HepG2 (cell line): ENCODE data around the gene ZMYND12. TPM values are rescaled to one million over a fixed set of nuclear protein-coding genes. Genes with fewer than 3 reads are reported as not detected.

Source experiments
- HIC2 ChIP-seq: sonication (generic); formaldehyde crosslinking; IDR thresholded peaks from 2 replicates; pipeline ENCODE4 v1.9.0; 2022; ENCODE audit warnings: low read depth, missing genetic modification reagents
- ZHX2 ChIP-seq, 2 experiments: sonication (generic) in 1 of 2; formaldehyde crosslinking in 1 of 2; IDR thresholded peaks; 2 replicates each; pipeline versions ENCODE4 v1.6.1 to v1.9.0; 2014 to 2022; ENCODE audit warnings: antibody characterized with exemption in 1 of 2, borderline replicate concordance in 1 of 2, inconsistent platforms in 1 of 2, low read depth in 1 of 2, missing genetic modification reagents in 1 of 2
- polyA plus RNA-seq, 8 experiments: library from polyadenylated mRNA; depleted of rRNA in 3 of 8; stranded (reverse) in 7 of 8; unstranded in 1 of 8; fragments of >200 nt; fragmentation: Illumina TruSeq in 4 of 8; extraction: Trizol in 4 of 8; gene quantifications; 2 replicates each; pipeline versions ENCODE4 v1.2.1 to v1.2.3, GENCODE V29; 2011 to 2016; ENCODE audit warnings: low read depth in 4 of 8, missing spikeins in 1 of 8, mixed read lengths in 1 of 8; ENCODE audit not compliant: insufficient read depth in 1 of 8
- total RNA-seq, 5 experiments: library from RNA; depleted of rRNA; stranded (reverse); fragments of >200 nt; fragmentation: Illumina TruSeq; extraction: Trizol; gene quantifications; 2 replicates each; pipeline ENCODE4 v1.2.3, GENCODE V29; 2016; ENCODE audit warnings: low read depth in 1 of 5

Gene ZMYND12
- total and polyA plus RNA-seq, 2 of the 13 experiments (the other 11 are each of a cell fraction or from before 2014, with no cell fraction given), result 0.13 to 0.71 TPM

GRCh38 chr1:42462828-42463763 is 7.3 kb upstream of the ZMYND12 start, which contains the start of gene CCDC30 (continued):
- TF ChIP-seq ZHX2 (IDR thresholded peaks at IDR 0.05; ENCODE audit: low read depth), result no peak
- TF ChIP-seq ZHX2 (CRISPR knock-in tag; IDR thresholded peaks at IDR 0.05; ENCODE audit: borderline replicate concordance), result no peak
- no peak for TF ChIP-seq HIC2 (CRISPR knock-in tag)
- TF ChIP-seq, all 625 proteins: peak for 111
